Hippocampal formation (tissue), 2 donors: ENCODE measurements around the gene SCP2.

Source experiments
- DNase-seq, 2 donors: peaks; one replicate each; lab custom pipeline; 2025; lab: John Stamatoyannopoulos, UW

The SCP2 gene

GRCh38 chr1:53082826-53083455 lies 155.9 kb downstream of the SCP2 start:
- DNase-seq: no peak

GRCh38 chr1:53083636-53084588 lies 156.8 kb downstream of the SCP2 start:
- DNase-seq: no peak

GRCh38 chr1:53084589-53084971 lies 157.5 kb downstream of the SCP2 start:
- DNase-seq: no peak

- no peak for DNase-seq
Measured at GRCh38 chr1:53085405-53085804, 158.3 kb downstream of the SCP2 start.

- DNase-seq: no peak
Measured at GRCh38 chr1:53086491-53087070, 159.5 kb downstream of the SCP2 start.

- DNase-seq: no peak
Measured at GRCh38 chr1:53087332-53088285, 160.5 kb downstream of the SCP2 start.

- no peak for DNase-seq
Measured at GRCh38 chr1:53088616-53089300, 161.7 kb downstream of the SCP2 start.

- DNase-seq: no peak
Measured at GRCh38 chr1:53089478-53090226, 162.6 kb downstream of the SCP2 start.

GRCh38 chr1:53090227-53091147 lies 163.4 kb downstream of the SCP2 start:
- no peak for DNase-seq

- no peak for DNase-seq
Measured at GRCh38 chr1:53091841-53092645, 165.0 kb downstream of the SCP2 start.

GRCh38 chr1:53092659-53093450 lies 165.8 kb downstream of the SCP2 start:
- no peak for DNase-seq

GRCh38 chr1:53093451-53093754 lies 166.3 kb downstream of the SCP2 start:
- no peak for DNase-seq

- no peak for DNase-seq
Measured at GRCh38 chr1:53093778-53094532, 166.9 kb downstream of the SCP2 start.

- DNase-seq: no peak
Measured at GRCh38 chr1:53094533-53094919, 167.4 kb downstream of the SCP2 start.
